RPMI7951 (cell line): ENCODE measurements around the gene RAP2A. TPM values are rescaled to one million over a fixed set of nuclear protein-coding genes. Genes with fewer than 3 reads are reported as not detected.

Experiments
- DNase-seq: peaks from one replicate; pipeline ENCODE4 v3.0.0-alpha.2; 2012; ENCODE audit warnings: low read depth
- total RNA-seq: library from RNA; depleted of rRNA; stranded (reverse); fragments of >200 nt; shearing (Covaris generic); gene quantifications from 2 replicates; pipeline ENCODE4 v1.2.3, GENCODE V29; 2014; rRNA removed

RAP2A gene
- total RNA-seq, 1 experiment from 2014 or later, result 28.2 TPM

GRCh38 chr13:97495678-97496077 lies 61.7 kb downstream of the RAP2A start:
- DNase-seq, result no peak

DNA sequence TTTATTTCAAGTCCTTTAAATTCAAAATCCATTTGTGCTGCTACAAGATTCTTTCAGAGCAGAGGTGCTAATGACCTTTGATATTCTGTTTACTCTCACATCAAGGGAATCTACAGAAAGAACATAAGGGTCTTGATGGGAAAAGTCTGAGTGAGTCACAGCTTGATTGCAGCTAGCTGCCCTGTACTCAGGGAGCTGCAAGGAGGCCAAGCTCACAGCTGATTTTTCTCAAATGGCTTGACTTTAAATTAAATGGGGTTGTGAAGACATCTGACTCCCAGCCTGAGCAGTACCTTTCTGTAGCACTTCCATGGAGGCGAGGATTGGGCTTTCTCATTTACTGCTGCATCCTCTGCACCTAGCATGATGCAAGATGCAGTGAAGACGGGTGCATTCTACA lies 62.5 kb downstream of the RAP2A start:
- DNase-seq, result no peak

DNA sequence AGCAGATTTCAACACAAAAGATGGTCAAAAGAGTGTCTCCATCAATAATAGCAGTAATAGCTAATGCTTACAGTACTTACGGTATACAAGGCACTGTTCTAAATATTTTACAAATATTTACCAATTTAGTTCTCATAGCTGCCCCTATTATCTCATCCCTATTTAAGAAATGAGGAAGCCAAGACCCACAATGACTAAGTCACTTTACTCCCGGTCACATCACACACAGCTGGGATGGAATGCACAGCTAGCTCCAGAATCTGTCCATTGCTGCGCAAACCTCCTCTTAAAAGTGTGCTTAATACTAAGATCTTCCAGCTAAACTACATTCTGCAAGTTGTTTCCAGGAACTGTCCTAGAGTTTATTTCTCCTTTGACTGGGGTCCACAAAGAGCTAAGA lies 63.4 kb downstream of the RAP2A start:
- no peak for DNase-seq

- DNase-seq, result no peak
Observed at GRCh38 chr13:97498419-97498818, 64.5 kb downstream of the RAP2A start.

DNA sequence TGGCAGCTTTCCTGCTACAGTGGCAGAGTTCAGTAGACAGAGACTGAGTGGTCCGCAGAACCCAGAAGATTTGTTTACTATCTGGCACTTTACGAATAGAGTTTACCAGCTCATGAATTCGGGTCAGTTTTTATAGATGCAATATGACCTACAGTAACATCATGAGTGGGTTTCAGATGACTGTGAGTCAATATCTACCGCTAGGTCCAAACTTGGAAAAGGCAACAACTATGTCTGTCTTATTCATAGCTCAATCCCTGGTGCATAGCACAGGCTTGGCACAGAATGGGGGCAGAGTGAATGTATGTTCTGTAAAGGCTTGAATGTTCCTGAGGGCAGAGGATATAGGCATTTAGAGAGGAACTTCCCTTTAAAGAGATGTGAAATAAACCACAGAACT lies 65.2 kb downstream of the RAP2A start:
- peak; percentile 0 for DNase-seq

DNA sequence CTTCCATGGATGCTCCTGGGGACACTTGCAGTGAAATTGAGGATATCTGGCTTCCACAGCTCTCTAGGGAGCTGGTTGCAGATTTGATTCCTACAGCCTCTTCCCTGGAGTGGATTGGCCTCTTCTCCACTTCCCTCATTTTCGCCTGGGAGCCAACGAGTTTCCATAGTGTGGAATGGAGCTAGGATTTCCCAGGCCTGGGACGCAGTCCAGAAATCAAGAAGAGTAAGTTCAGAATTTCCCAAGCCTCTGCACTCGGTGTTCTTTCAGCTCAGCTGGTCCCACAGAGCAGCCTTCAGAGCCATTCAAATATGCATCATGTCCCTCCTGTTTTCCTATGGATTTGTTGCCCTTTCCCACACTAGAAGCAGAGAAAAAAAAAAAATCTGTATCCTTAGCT lies 68.2 kb downstream of the RAP2A start:
- no peak for DNase-seq

GRCh38 chr13:97502706-97503105 lies 68.7 kb downstream of the RAP2A start:
- DNase-seq, result no peak

- no peak for DNase-seq
Observed at GRCh38 chr13:97505017-97505416, 71.0 kb downstream of the RAP2A start.

DNA sequence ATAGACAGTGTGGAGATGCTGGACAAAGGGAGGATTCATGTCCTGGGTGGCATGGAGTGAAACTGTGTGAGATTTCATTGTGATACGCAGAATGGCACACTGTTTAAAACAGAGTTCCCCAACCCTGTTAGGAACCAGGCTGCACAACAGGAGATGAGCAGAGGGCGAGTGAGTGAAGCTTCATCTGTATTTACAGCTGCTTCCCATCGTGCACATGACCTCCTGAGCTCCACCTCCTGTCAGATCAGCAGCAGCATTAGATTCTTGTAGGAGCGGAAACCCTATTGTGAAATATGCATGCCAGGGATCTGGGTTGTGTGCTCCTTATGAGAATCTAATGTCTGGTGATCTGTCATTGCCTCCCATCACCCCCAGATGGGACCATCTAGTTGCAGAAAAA lies 72.5 kb downstream of the RAP2A start:
- DNase-seq, result no peak

- no peak for DNase-seq
Observed at GRCh38 chr13:97512732-97513131, 78.8 kb downstream of the RAP2A start.

DNA sequence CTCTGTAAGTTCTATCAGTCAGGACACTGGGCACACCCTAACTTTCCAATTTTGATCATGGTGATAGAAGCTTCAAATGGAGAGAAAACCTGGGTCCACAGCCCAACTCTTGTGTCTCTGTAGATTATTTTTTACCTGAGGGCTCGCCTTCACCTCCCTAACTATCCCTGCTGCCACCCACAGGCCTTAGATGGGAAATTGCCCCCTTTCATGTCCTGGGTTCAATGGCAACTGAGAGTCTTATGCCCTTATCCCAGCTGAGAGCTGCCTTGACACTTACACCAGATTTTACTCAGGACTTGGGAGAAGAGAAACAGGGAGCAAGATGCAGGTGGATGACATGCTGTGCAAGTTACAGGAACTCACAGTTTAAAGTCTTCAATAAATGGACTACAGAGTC lies 81.7 kb downstream of the RAP2A start:
- no peak for DNase-seq

GRCh38 chr13:97517967-97518366 lies 84.0 kb downstream of the RAP2A start:
- no peak for DNase-seq

Other genes with a start within 250 kb of the RAP2A start
- gene MBNL2, start 211.8 kb upstream of the RAP2A start, total RNA-seq, result 40.8 and 49.4 TPM in 2 replicates